HepG2 (cell line): ENCODE data around the gene RANBP17. TPM values are rescaled to one million over a fixed set of nuclear protein-coding genes. Genes with fewer than 3 reads are reported as not detected.

Experiments used
- ATAC-seq: fragments of 200-7000 bp; cut with Tn5 transposase; 3 replicates; pipeline ENCODE4 v1.9.1; 2020; ENCODE audit warnings: mild to moderate bottlenecking, moderate library complexity
- BruUV-seq: library from RNA; stranded (reverse); fragments of 400-500 nt; replicated peaks from 2 replicates; lab custom pipeline; 2021; lab: Mats Ljungman, UMichigan
- CTCF ChIA-PET: fragments of 300-600 bp; formaldehyde crosslinking; extraction: SDS; loops from one replicate; lab custom pipeline; 2021; ENCODE audit warnings: low total read pairs, inconsistent platforms, low intra/inter-chr PET ratio; lab: Yijun Ruan, JAX
- POLR2A ChIA-PET: fragments of 350-600 bp; sonication (Branson Sonifier 250); formaldehyde crosslinking; loops from one replicate; lab custom pipeline; 2020; ENCODE audit warnings: antibody characterized with exemption, inconsistent platforms; lab: Yijun Ruan, JAX
- DNase-seq: peaks from one replicate; pipeline ENCODE4 v3.0.0-alpha.2; 2015; ENCODE audit warnings: low spot score
- FAIRE-seq: peaks from 3 replicates; lab custom pipeline; 2011; peaks lifted over from hg19 to GRCh38; lab: Jason Lieb, UNC
- H2AFZ ChIP-seq: one replicate; pipeline ENCODE4 v1.6.1; 2011; ENCODE audit warnings: low read length, inconsistent platforms
- H3K27ac ChIP-seq: fragments of 300-600 bp; 3 replicates; pipeline ENCODE4 v1.8.0; 2011; ENCODE audit warnings: mixed run types, mild to moderate bottlenecking, mixed read lengths, low read length, inconsistent platforms; ENCODE audit not compliant: insufficient read depth; ENCODE audit errors: extremely low read length
- H3K27me3 ChIP-seq, 2 experiments: fragments of 200-600 bp in 1 of 2; 2 replicates in 1 of 2; 3 replicates in 1 of 2; pipeline versions ENCODE4 v1.6.0 to v1.8.0; 2011; ENCODE audit warnings: low read length in 2 of 2, mild to moderate bottlenecking in 2 of 2, moderate library complexity in 2 of 2, inconsistent platforms in 1 of 2; ENCODE audit not compliant: insufficient read depth in 2 of 2, control insufficient read depth in 1 of 2
- H3K36me3 ChIP-seq, 2 experiments: fragments of 200-600 bp in 1 of 2; replicated peaks in 1 of 2; 2 replicates in 1 of 2; 3 replicates in 1 of 2; pipeline versions ENCODE4 v1.5.1 to v1.8.0; 2011; ENCODE audit warnings: low read length in 2 of 2, inconsistent platforms in 1 of 2; ENCODE audit not compliant: insufficient read depth in 2 of 2, control insufficient read depth in 1 of 2
- H3K4me1 ChIP-seq: 2 replicates; pipeline ENCODE4 v1.5.1; 2012; ENCODE audit warnings: low read length, inconsistent platforms; ENCODE audit not compliant: insufficient read depth
- H3K4me2 ChIP-seq: 2 replicates; pipeline ENCODE4 v1.6.0; 2011; ENCODE audit warnings: low read depth, low read length, inconsistent platforms
- H3K4me3 ChIP-seq, 3 experiments: fragments of 200-600 bp in 1 of 3; sonication (generic), shearing (Covaris generic) in 1 of 3; replicated peaks in 1 of 3; 2 replicates each; pipeline ENCODE4 v1.5.1; 2011 to 2016; ENCODE audit warnings: low read length in 3 of 3, inconsistent platforms in 2 of 3, low read depth in 2 of 3, mild to moderate bottlenecking in 2 of 3, control low read depth in 1 of 3, mixed read lengths in 1 of 3; ENCODE audit not compliant: insufficient read depth in 1 of 3
- H3K79me2 ChIP-seq: one replicate; pipeline ENCODE4 v1.6.1; 2011; ENCODE audit warnings: low read length, inconsistent platforms; ENCODE audit not compliant: insufficient read depth
- H3K9ac ChIP-seq: 2 replicates; pipeline ENCODE4 v1.6.0; 2011; ENCODE audit warnings: mild to moderate bottlenecking, low read depth, low read length, inconsistent platforms; ENCODE audit not compliant: insufficient read depth
- H3K9me3 ChIP-seq: 2 replicates; pipeline ENCODE4 v1.5.1; 2012; ENCODE audit warnings: mild to moderate bottlenecking, low read length
- H4K20me1 ChIP-seq: 2 replicates; pipeline ENCODE4 v1.6.0; 2011; ENCODE audit warnings: inconsistent platforms, mild to moderate bottlenecking, low read length, moderate library complexity; ENCODE audit not compliant: insufficient read depth
- ADNP ChIP-seq: sonication (generic); formaldehyde crosslinking; IDR thresholded peaks from 2 replicates; pipeline ENCODE4 v1.4.0; 2020; ENCODE audit warnings: missing genetic modification reagents
- ATF3 ChIP-seq: sonication (generic); formaldehyde crosslinking; IDR thresholded peaks from 2 replicates; pipeline ENCODE4 v1.4.0; 2020; ENCODE audit warnings: missing genetic modification reagents
- GATA4 ChIP-seq: sonication (generic); IDR thresholded peaks from 2 replicates; pipeline ENCODE4 v1.6.1; 2016; ENCODE audit warnings: antibody characterized with exemption, low read depth, borderline replicate concordance
- MATR3 ChIP-seq: sonication (generic); formaldehyde crosslinking; IDR thresholded peaks from 2 replicates; pipeline ENCODE4 v1.4.0; 2020; ENCODE audit warnings: missing genetic modification reagents
- MEIS2 ChIP-seq: sonication (generic); formaldehyde crosslinking; IDR thresholded peaks from 2 replicates; pipeline ENCODE4 v1.9.0; 2021; ENCODE audit warnings: mild to moderate bottlenecking, missing genetic modification reagents
- NR0B2 ChIP-seq: sonication (generic); formaldehyde crosslinking; IDR thresholded peaks from 2 replicates; pipeline ENCODE4 v1.4.0; 2020; ENCODE audit warnings: mild to moderate bottlenecking, missing genetic modification reagents
- NR2F1 ChIP-seq, 2 experiments: fragments of 450-650 bp in 1 of 2; formaldehyde crosslinking in 1 of 2; IDR thresholded peaks; 2 replicates each; pipeline versions ENCODE4 v1.5.0 to v1.6.1; 2016 to 2020; ENCODE audit warnings: mild to moderate bottlenecking in 1 of 2, missing compliant biosample characterization in 1 of 2, missing genetic modification reagents in 1 of 2, moderate library complexity in 1 of 2
- RARG ChIP-seq: sonication (generic); formaldehyde crosslinking; IDR thresholded peaks from 2 replicates; pipeline ENCODE4 v1.4.0; 2020; ENCODE audit warnings: low read depth, mild to moderate bottlenecking, missing genetic modification reagents
- SALL2 ChIP-seq: sonication (generic); formaldehyde crosslinking; IDR thresholded peaks from 2 replicates; pipeline ENCODE4 v1.8.1; 2023; ENCODE audit warnings: mild to moderate bottlenecking, missing genetic modification reagents, inconsistent platforms
- SAP130 ChIP-seq: IDR thresholded peaks from 2 replicates; pipeline ENCODE4 v1.6.1; 2016; ENCODE audit warnings: low read depth
- TAF1 ChIP-seq: sonication (generic); formaldehyde crosslinking; IDR thresholded peaks from 2 replicates; pipeline ENCODE4 v1.4.0; 2020; ENCODE audit warnings: missing genetic modification reagents
- ZFP82 ChIP-seq: sonication (generic); formaldehyde crosslinking; IDR thresholded peaks from 2 replicates; pipeline ENCODE4 v1.5.1; 2020; ENCODE audit warnings: mild to moderate bottlenecking, missing genetic modification reagents, borderline replicate concordance
- ZNF263 ChIP-seq: sonication (generic); formaldehyde crosslinking; IDR thresholded peaks from 2 replicates; pipeline ENCODE4 v1.4.0; 2020; ENCODE audit warnings: missing genetic modification reagents
- ZNF333 ChIP-seq: sonication (generic); formaldehyde crosslinking; IDR thresholded peaks from 2 replicates; pipeline ENCODE4 v1.4.0; 2020; ENCODE audit warnings: mild to moderate bottlenecking, missing genetic modification reagents, borderline replicate concordance
- ZNF510 ChIP-seq: sonication (generic); formaldehyde crosslinking; IDR thresholded peaks from 2 replicates; pipeline ENCODE4 v1.4.0; 2020; ENCODE audit warnings: low read depth, mild to moderate bottlenecking, missing genetic modification reagents
- ZNF713 ChIP-seq: sonication (generic); formaldehyde crosslinking; IDR thresholded peaks from 2 replicates; pipeline ENCODE4 v1.4.0; 2020; ENCODE audit warnings: mild to moderate bottlenecking, missing genetic modification reagents
- ZSCAN30 ChIP-seq: sonication (generic); formaldehyde crosslinking; IDR thresholded peaks from 2 replicates; pipeline ENCODE4 v1.5.0; 2020; ENCODE audit warnings: mild to moderate bottlenecking, missing genetic modification reagents
- WGBS: methylation state at CpG from one replicate; pipeline ENCODE4 v1.1.6; 2017; ENCODE audit warnings: low lambda C conversion rate; 5-methylcytosine and 5-hydroxymethylcytosine counted together
- in situ Hi-C: cut with HindIII; loops from 2 replicates; pipeline ENCODE4 v1.10.0; 2017; ENCODE audit warnings: low pct_unique_long_range_greater_than_20kb; ENCODE audit not compliant: extremely low pct_ligation_motif_present
- intact Hi-C: fragments of 100-400 bp; cut with micrococcal nuclease; formaldehyde crosslinking; loops from one replicate; pipeline ENCODE4 v1.10.0; 2022; ENCODE audit not compliant: unreplicated experiment
- polyA plus RNA-seq, 8 experiments: library from polyadenylated mRNA; depleted of rRNA in 3 of 8; stranded (reverse) in 7 of 8; unstranded in 1 of 8; fragments of >200 nt; fragmentation: Illumina TruSeq in 4 of 8; extraction: Trizol in 4 of 8; gene quantifications; 2 replicates each; pipeline versions ENCODE4 v1.2.1 to v1.2.3, GENCODE V29; 2011 to 2016; ENCODE audit warnings: low read depth in 4 of 8, missing spikeins in 1 of 8, mixed read lengths in 1 of 8; ENCODE audit not compliant: insufficient read depth in 1 of 8
- total RNA-seq, 5 experiments: library from RNA; depleted of rRNA; stranded (reverse); fragments of >200 nt; fragmentation: Illumina TruSeq; extraction: Trizol; gene quantifications; 2 replicates each; pipeline ENCODE4 v1.2.3, GENCODE V29; 2016; ENCODE audit warnings: low read depth in 1 of 5
- TF ChIP-seq, protein P1 (sequence below): sonication (generic); formaldehyde crosslinking; IDR thresholded peaks from 2 replicates; pipeline ENCODE4 v1.4.0; 2020; ENCODE audit warnings: missing genetic modification reagents, borderline replicate concordance
- TF ChIP-seq, protein P2 (sequence below): sonication (generic); formaldehyde crosslinking; IDR thresholded peaks from 2 replicates; pipeline ENCODE4 v1.4.0; 2020; ENCODE audit warnings: mild to moderate bottlenecking, missing genetic modification reagents

RANBP17 gene
- total and polyA plus RNA-seq, 2 of the 13 experiments (the other 11 are each of a cell fraction or from before 2014, with no cell fraction given): not detected

- H3K79me2 ChIP-seq: no peaks in the 10 kb centered on the region
- TF ChIP-seq ATF3 (CRISPR knock-in tag) (no peak), ZNF510 (CRISPR knock-in tag) (no peak), MATR3 (CRISPR knock-in tag) (no peak), TAF1 (CRISPR knock-in tag) (no peak), ZSCAN30 (no peak), ZNF713 (CRISPR knock-in tag) (no peak), ZFP82 (CRISPR knock-in tag) (no peak), ZNF333 (CRISPR knock-in tag) (no peak), SALL2 (no peak), NR2F1 (CRISPR knock-in tag; IDR thresholded peaks at IDR 0.05) (no peak), MEIS2 (CRISPR knock-in tag) (no peak), NR0B2 (CRISPR knock-in tag) (no peak), SAP130 (CRISPR knock-in tag) (no peak), GATA4 (no peak), ZNF263 (CRISPR knock-in tag) (no peak), ADNP (no peak), RARG (no peak)
- TF ChIP-seq, protein P1, sequence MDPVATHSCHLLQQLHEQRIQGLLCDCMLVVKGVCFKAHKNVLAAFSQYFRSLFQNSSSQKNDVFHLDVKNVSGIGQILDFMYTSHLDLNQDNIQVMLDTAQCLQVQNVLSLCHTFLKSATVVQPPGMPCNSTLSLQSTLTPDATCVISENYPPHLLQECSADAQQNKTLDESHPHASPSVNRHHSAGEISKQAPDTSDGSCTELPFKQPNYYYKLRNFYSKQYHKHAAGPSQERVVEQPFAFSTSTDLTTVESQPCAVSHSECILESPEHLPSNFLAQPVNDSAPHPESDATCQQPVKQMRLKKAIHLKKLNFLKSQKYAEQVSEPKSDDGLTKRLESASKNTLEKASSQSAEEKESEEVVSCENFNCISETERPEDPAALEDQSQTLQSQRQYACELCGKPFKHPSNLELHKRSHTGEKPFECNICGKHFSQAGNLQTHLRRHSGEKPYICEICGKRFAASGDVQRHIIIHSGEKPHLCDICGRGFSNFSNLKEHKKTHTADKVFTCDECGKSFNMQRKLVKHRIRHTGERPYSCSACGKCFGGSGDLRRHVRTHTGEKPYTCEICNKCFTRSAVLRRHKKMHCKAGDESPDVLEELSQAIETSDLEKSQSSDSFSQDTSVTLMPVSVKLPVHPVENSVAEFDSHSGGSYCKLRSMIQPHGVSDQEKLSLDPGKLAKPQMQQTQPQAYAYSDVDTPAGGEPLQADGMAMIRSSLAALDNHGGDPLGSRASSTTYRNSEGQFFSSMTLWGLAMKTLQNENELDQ: no peak
- TF ChIP-seq, protein P2, sequence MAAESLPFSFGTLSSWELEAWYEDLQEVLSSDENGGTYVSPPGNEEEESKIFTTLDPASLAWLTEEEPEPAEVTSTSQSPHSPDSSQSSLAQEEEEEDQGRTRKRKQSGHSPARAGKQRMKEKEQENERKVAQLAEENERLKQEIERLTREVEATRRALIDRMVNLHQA (CRISPR knock-in tag): no peak
- H3K9ac ChIP-seq: no peak overlapping the region
- H3K4me2 ChIP-seq: no peak overlapping the region
- H3K4me3 ChIP-seq: no peak overlapping the region
- no peaks in the 10 kb centered on the region for H3K36me3 ChIP-seq
- no TSS peak for BruUV-seq
- H3K4me1 ChIP-seq: no peaks in the 10 kb centered on the region
- DNase-seq: no peak
- no peak for ATAC-seq
- no peaks in the 10 kb centered on the region for H3K9me3 ChIP-seq
- no peak overlapping the region for H2AFZ ChIP-seq
- H4K20me1 ChIP-seq: no peaks in the 10 kb centered on the region
- intact Hi-C loops (no loop called here), in situ Hi-C loops (no loop called here)
- WGBS: 43% methylated on average over 3 of the region's 3 CpGs
- H3K27me3 ChIP-seq: no peaks in the 10 kb centered on the region
- FAIRE-seq: no peak
- no peak overlapping the region for H3K27ac ChIP-seq
- ChIA-PET CTCF (no interaction called here), POLR2A (no interaction called here)
These were observed 51.8 kb downstream of the RANBP17 start for GRCh38 chr5:170913573-170913972.
